Activated T-helper 1 cell treated with anti-CD3 and anti-CD28 coated beads, Interleukin-12 subunit alpha, Interleukin-12 subunit beta, Interleukin-2, Interleukin-4 antibody, amounts not matched to agents 30 ng/mL and 10 ng/mL and 1 ng/mL, durations not matched to agents 14 hours and 24 hours and 36 hours (primary cell): ENCODE data around the gene TMEM108. TPM values are rescaled to one million over a fixed set of nuclear protein-coding genes. Genes with fewer than 3 reads are reported as not detected.

Experiments
- DNase-seq: peaks from one replicate; pipeline ENCODE4 v3.0.0; 2021; ENCODE audit warnings: low spot score
- H3K27ac Mint-ChIP-seq: one replicate; pipeline ENCODE4 v1.8.0; 2021; ENCODE audit warnings: mild to moderate bottlenecking, mixed read lengths
- H3K27me3 Mint-ChIP-seq: one replicate; pipeline ENCODE4 v1.8.0; 2022; ENCODE audit warnings: mild to moderate bottlenecking, moderate library complexity, mixed read lengths; ENCODE audit not compliant: insufficient read depth
- H3K36me3 Mint-ChIP-seq: one replicate; pipeline ENCODE4 v1.8.0; 2021; ENCODE audit warnings: low read depth, mixed read lengths
- H3K4me1 Mint-ChIP-seq: one replicate; pipeline ENCODE4 v1.8.0; 2021; ENCODE audit warnings: low read depth, mixed read lengths
- H3K4me3 Mint-ChIP-seq: one replicate; pipeline ENCODE4 v1.8.0; 2021; ENCODE audit warnings: mild to moderate bottlenecking, moderate library complexity, mixed read lengths
- H3K9me3 Mint-ChIP-seq: one replicate; pipeline ENCODE4 v1.8.0; 2021; ENCODE audit warnings: mixed read lengths
- intact Hi-C: fragments of 100-400 bp; cut with micrococcal nuclease; formaldehyde crosslinking; loops from one replicate; pipeline ENCODE4 v1.15.1; 2024
- total RNA-seq: library from RNA; stranded (reverse); gene quantifications from 2 replicates; pipeline ENCODE4 v1.2.3, GENCODE V29; 2022

The TMEM108 gene
- total RNA-seq, 1 donor from 2014 or later, result not detected

GRCh38 chr3:133270631-133271030 lies 232.4 kb downstream of the TMEM108 start:
- intact Hi-C loops, result no loop called here
- Mint-ChIP-seq H3K9me3 (no peaks in the 10 kb centered on the region), H3K27me3 (peaks cover 10% of the 10 kb centered on the region), H3K4me3 (no peak overlapping the region), H3K27ac (no peak overlapping the region), H3K4me1 (peaks cover 6% of the 10 kb centered on the region), H3K36me3 (no peaks in the 10 kb centered on the region)
- no peak for DNase-seq

DNA sequence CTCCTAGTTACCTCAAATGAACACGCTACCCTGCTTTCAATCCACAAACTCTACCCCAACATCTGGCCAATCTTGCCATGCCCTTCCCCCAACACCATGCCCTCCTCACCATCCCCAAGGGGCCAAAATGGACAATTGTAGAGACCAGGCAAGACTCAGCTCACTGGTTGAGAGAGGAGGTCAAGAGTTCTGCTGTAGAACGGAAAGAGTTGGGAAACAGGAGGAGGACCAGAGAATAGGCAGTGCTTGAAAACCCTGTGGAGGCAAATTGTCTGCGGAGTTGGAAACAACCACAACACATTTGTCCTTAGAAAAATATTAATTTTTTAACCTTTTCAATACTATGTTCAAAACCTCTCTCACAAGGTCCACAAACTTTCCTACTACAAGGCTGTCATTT lies 232.9 kb downstream of the TMEM108 start:
- no peak overlapping the region for H3K4me3 Mint-ChIP-seq
- intact Hi-C loops, result no loop called here
- no peak overlapping the region for H3K27ac Mint-ChIP-seq
- H3K4me1 Mint-ChIP-seq, result peaks cover 6% of the 10 kb centered on the region
- peaks cover 10% of the 10 kb centered on the region for H3K27me3 Mint-ChIP-seq
- no peaks in the 10 kb centered on the region for H3K9me3 Mint-ChIP-seq
- H3K36me3 Mint-ChIP-seq, result no peaks in the 10 kb centered on the region
- no peak for DNase-seq

- no peak overlapping the region for H3K4me3 Mint-ChIP-seq
- no peak overlapping the region for H3K27ac Mint-ChIP-seq
- no peaks in the 10 kb centered on the region for H3K9me3 Mint-ChIP-seq
- intact Hi-C loops, result no loop called here
- H3K36me3 Mint-ChIP-seq, result no peaks in the 10 kb centered on the region
- H3K27me3 Mint-ChIP-seq, result peaks cover 8% of the 10 kb centered on the region
- no peak for DNase-seq
- peaks cover 6% of the 10 kb centered on the region for H3K4me1 Mint-ChIP-seq
Observed at GRCh38 chr3:133271539-133271938, 233.3 kb downstream of the TMEM108 start.

- DNase-seq, result no peak
- H3K27ac Mint-ChIP-seq, result no peak overlapping the region
- H3K4me1 Mint-ChIP-seq, result peaks cover 6% of the 10 kb centered on the region
- peaks cover 3% of the 10 kb centered on the region for H3K27me3 Mint-ChIP-seq
- H3K9me3 Mint-ChIP-seq, result no peaks in the 10 kb centered on the region
- H3K4me3 Mint-ChIP-seq, result no peak overlapping the region
- intact Hi-C loops, result no loop called here
- H3K36me3 Mint-ChIP-seq, result no peaks in the 10 kb centered on the region
Observed at GRCh38 chr3:133273346-133273745, 235.2 kb downstream of the TMEM108 start.

GRCh38 chr3:133274477-133274876 lies 236.3 kb downstream of the TMEM108 start:
- Mint-ChIP-seq H3K36me3 (no peaks in the 10 kb centered on the region), H3K4me3 (no peak overlapping the region), H3K9me3 (no peaks in the 10 kb centered on the region), H3K4me1 (peaks cover 6% of the 10 kb centered on the region), H3K27me3 (peaks cover 1% of the 10 kb centered on the region), H3K27ac (no peak overlapping the region)
- intact Hi-C loops, result no loop called here
- DNase-seq, result no peak

- H3K27ac Mint-ChIP-seq, result no peak overlapping the region
- no peak overlapping the region for H3K4me3 Mint-ChIP-seq
- H3K27me3 Mint-ChIP-seq, result no peaks in the 10 kb centered on the region
- peaks cover 6% of the 10 kb centered on the region for H3K4me1 Mint-ChIP-seq
- DNase-seq, result no peak
- no peaks in the 10 kb centered on the region for H3K9me3 Mint-ChIP-seq
- no peaks in the 10 kb centered on the region for H3K36me3 Mint-ChIP-seq
- intact Hi-C loops, result no loop called here
Observed at GRCh38 chr3:133276594-133276993, 238.4 kb downstream of the TMEM108 start.

GRCh38 chr3:133277813-133278212 lies 239.6 kb downstream of the TMEM108 start:
- Mint-ChIP-seq H3K27ac (no peak overlapping the region), H3K4me1 (peaks cover 6% of the 10 kb centered on the region), H3K27me3 (no peaks in the 10 kb centered on the region), H3K4me3 (no peak overlapping the region), H3K9me3 (no peaks in the 10 kb centered on the region), H3K36me3 (no peaks in the 10 kb centered on the region)
- DNase-seq, result no peak
- intact Hi-C loops, result no loop called here

- Mint-ChIP-seq H3K36me3 (no peaks in the 10 kb centered on the region), H3K4me3 (no peak overlapping the region)
Observed at GRCh38 chr3:133278260-133279043, 240.3 kb downstream of the TMEM108 start.

DNA sequence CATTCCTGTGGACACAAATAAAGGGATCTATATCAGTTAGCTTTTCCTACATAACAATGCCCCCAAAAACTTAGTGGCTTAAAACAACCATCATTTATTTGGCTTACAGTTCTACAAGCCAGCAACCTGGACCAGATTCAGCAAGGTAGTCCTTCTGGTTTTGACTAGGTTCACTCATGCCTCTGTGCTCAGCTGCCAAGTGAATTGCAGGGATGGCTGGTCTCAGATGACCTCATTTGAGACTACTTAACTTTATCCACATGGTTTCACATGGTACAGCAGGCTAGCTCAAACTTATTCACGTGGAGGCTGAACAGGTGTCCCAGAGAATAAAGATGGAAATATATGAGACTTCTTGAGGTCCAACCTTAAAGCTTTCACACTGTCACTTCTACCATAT lies 242.4 kb downstream of the TMEM108 start:
- no peaks in the 10 kb centered on the region for H3K9me3 Mint-ChIP-seq
- H3K27me3 Mint-ChIP-seq, result no peaks in the 10 kb centered on the region
- H3K27ac Mint-ChIP-seq, result no peak overlapping the region
- no peak for DNase-seq
- no peaks in the 10 kb centered on the region for H3K4me1 Mint-ChIP-seq
- intact Hi-C loops, result no loop called here
- H3K36me3 Mint-ChIP-seq, result no peaks in the 10 kb centered on the region
- H3K4me3 Mint-ChIP-seq, result no peak overlapping the region

More at GRCh38 chr3:133278260-133279043, 240.3 kb downstream of the TMEM108 start:
- no peak overlapping the region for H3K27ac Mint-ChIP-seq
- peaks cover 2% of the 10 kb centered on the region for H3K4me1 Mint-ChIP-seq
- no peak for DNase-seq
- no peaks in the 10 kb centered on the region for H3K9me3 Mint-ChIP-seq
- H3K27me3 Mint-ChIP-seq, result no peaks in the 10 kb centered on the region
- intact Hi-C loops, result no loop called here

- H3K4me1 Mint-ChIP-seq, result no peaks in the 10 kb centered on the region
- intact Hi-C loops, result no loop called here
- no peaks in the 10 kb centered on the region for H3K27me3 Mint-ChIP-seq
- no peak overlapping the region for H3K27ac Mint-ChIP-seq
- H3K36me3 Mint-ChIP-seq, result no peaks in the 10 kb centered on the region
- no peaks in the 10 kb centered on the region for H3K9me3 Mint-ChIP-seq
- DNase-seq, result no peak
- no peak overlapping the region for H3K4me3 Mint-ChIP-seq
Observed at GRCh38 chr3:133282236-133282635, 244.0 kb downstream of the TMEM108 start.

GRCh38 chr3:133283958-133284807 lies 246.0 kb downstream of the TMEM108 start:
- H3K36me3 Mint-ChIP-seq, result no peaks in the 10 kb centered on the region
- intact Hi-C loops, result no loop called here
- H3K4me3 Mint-ChIP-seq, result no peak overlapping the region
- H3K27ac Mint-ChIP-seq, result no peak overlapping the region
- H3K4me1 Mint-ChIP-seq, result no peaks in the 10 kb centered on the region
- no peak for DNase-seq
- H3K9me3 Mint-ChIP-seq, result no peaks in the 10 kb centered on the region
- no peaks in the 10 kb centered on the region for H3K27me3 Mint-ChIP-seq

DNA sequence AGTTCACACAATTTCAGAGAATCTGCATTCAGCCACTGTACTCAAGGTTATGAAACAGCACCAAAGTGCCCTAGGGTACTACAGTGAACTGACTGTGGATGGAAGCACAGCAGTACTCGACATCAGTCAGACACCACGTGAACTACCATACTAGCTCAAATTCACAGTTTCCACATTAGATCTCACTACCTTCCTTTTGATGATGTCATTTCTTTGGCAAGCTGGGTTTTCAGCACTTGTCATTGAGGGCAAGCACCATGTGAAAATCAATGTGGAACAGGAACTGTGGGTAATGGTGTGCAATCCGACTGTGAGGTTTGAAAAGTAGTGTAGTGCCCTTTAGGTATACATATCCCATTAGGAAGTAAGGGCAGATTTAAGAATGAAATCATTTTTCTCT lies 251.1 kb downstream of the TMEM108 start:
- DNase-seq, result no peak
- intact Hi-C loops, result no loop called here
- Mint-ChIP-seq H3K4me3 (no peak overlapping the region), H3K4me1 (no peaks in the 10 kb centered on the region), H3K9me3 (no peaks in the 10 kb centered on the region), H3K27me3 (no peaks in the 10 kb centered on the region), H3K36me3 (no peaks in the 10 kb centered on the region), H3K27ac (no peak overlapping the region)

DNA sequence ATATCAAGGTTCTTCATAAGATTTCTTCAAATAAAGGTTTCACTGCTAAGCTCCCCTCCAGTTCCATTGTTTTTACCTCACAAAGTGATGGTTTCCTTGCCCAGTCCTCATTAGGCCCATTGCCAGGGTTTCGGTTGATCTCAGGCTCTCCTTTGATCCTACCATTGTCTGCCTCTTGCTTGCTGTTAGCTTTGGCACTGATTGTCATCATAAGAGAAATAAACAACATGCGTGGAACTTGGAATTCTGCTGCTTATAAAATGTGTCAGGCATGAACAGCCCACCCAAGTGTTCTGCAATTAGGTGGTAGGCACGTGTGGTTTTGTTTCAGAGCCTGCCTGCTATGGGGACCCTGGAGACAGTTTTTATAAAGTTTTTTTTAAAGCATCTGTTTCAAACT lies 254.1 kb downstream of the TMEM108 start:
- DNase-seq, result no peak
- intact Hi-C loops, result no loop called here
- Mint-ChIP-seq H3K36me3 (no peaks in the 10 kb centered on the region), H3K9me3 (no peaks in the 10 kb centered on the region), H3K27me3 (no peaks in the 10 kb centered on the region), H3K4me3 (no peak overlapping the region), H3K4me1 (no peaks in the 10 kb centered on the region), H3K27ac (no peak overlapping the region)
